ENCODE measurements around the gene CARD6.
"Not testable (repeated sequence)": the region's sequence is repeated elsewhere in the genome, so short reads cannot be mapped to it uniquely, and the experiment has no call there.

Gene CARD6, protein sequence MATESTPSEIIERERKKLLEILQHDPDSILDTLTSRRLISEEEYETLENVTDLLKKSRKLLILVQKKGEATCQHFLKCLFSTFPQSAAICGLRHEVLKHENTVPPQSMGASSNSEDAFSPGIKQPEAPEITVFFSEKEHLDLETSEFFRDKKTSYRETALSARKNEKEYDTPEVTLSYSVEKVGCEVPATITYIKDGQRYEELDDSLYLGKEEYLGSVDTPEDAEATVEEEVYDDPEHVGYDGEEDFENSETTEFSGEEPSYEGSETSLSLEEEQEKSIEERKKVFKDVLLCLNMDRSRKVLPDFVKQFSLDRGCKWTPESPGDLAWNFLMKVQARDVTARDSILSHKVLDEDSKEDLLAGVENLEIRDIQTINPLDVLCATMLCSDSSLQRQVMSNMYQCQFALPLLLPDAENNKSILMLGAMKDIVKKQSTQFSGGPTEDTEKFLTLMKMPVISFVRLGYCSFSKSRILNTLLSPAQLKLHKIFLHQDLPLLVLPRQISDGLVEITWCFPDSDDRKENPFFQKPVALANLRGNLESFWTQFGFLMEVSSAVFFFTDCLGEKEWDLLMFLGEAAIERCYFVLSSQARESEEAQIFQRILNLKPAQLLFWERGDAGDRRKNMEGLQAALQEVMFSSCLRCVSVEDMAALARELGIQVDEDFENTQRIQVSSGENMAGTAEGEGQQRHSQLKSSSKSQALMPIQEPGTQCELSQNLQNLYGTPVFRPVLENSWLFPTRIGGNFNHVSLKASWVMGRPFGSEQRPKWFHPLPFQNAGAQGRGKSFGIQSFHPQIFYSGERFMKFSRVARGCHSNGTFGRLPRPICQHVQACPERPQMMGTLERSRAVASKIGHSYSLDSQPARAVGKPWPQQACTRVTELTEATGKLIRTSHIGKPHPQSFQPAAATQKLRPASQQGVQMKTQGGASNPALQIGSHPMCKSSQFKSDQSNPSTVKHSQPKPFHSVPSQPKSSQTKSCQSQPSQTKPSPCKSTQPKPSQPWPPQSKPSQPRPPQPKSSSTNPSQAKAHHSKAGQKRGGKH

DNA sequence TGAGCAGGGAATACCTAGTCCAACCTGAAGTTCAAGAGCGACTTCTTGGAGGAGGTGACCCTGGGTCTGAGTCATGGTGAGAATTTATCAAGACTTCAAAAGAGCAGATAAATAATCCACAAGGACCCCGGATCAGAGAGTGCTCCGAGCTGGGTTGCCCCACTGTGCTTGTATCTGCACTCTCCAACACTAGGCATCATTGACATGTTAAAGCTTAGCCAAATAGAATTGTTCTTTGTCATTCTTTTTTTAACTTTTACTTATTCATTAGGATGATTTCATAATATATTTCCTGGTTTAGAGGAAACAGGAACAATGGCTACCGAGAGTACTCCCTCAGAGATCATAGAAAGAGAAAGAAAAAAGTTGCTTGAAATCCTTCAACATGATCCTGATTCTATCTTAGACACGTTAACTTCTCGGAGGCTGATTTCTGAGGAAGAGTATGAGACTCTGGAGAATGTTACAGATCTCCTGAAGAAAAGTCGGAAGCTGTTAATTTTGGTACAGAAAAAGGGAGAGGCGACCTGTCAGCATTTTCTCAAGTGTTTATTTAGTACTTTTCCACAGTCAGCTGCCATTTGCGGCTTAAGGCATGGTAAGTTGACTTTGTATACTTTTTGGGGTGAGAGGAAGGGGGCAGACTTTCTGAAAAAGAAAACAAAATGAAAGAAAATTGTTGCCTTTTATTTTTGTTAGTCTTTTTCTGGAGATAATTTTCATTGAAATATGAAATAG lies at the start of gene CARD6:
CARD6 (plus strand) TSS at position 300 of the 738 bp plus-strand sequence; CDS start at position 316, 16 bp downstream.
- no peak for DNase-seq

DNA sequence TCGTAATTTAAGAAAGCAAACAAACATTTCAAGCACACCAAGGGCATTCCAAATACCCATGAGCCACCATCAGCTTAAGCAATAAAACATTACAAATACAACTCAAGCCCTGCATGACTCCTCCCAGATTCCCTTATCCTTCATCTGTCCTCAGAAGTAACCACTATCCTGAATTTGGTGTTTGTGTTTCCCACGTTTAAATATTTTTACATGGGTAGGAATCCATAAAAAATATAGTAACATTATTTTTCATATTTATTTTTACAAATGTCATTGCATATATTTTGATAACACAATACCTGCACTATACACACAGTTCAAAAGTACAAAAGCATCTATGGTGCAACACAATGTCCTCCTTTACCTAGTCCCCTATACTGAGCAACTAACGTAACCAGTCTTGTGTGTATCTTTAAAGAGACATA lies 49.4 kb upstream of the CARD6 start:
- no peak for DNase-seq

DNA sequence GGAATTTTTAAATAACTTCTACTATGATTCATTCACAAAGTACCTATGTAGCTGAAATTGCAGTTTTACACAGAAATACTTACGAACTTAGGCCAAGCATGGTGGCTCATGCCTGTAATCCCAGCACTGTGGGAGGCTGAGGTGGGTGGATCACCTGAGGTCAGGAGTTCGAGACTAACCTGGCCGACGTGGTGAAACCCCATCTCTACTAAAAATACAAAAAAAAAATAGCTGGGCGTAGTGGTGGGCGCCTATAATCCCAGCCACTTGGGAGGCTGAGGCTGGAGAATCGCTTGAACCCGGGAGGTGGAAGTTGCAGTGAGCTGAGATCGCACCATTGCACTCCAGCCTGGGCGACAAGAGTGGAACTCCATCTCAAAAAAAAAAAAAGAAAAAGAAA lies 48.5 kb upstream of the CARD6 start:
- DNase-seq = not testable (repeated sequence)

DNA sequence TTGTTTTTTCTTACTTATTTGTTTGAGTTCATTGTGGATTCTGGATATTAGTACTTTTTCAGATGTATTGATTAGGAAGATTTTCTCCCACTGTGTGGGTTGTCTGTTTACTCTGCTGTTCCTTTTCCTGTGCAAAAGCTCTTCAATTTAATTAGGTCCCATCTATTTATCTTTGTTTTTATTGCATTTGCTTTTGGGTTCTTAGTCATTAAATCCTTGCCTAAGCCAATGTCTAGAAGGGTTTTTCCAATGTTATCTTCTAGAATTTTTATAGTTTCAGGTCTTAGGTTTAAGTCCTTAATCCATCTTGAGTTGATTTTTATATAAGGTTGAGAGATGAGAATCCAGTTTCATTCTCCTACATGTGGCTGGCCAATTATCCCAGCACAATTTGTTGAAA lies 46.8 kb upstream of the CARD6 start:
- not testable (repeated sequence) for DNase-seq

DNA sequence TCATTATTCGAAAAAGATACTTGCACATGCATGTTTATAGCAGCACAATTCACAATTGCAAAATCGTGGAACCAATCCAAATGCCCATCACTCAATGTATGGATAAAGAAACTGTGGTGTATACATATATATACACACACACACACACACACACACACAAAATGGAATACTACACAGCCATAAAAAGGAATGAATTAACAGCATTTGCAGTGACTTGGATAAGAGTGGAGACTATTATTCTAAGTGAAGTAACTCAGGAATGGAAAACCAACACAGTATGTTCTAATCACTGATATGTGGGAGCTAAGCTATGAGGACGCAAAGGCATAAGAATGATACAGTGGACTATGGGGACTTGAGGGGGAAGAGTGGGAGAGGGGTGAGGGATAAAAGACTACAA lies 46.3 kb upstream of the CARD6 start:
- DNase-seq = not testable (repeated sequence)

DNA sequence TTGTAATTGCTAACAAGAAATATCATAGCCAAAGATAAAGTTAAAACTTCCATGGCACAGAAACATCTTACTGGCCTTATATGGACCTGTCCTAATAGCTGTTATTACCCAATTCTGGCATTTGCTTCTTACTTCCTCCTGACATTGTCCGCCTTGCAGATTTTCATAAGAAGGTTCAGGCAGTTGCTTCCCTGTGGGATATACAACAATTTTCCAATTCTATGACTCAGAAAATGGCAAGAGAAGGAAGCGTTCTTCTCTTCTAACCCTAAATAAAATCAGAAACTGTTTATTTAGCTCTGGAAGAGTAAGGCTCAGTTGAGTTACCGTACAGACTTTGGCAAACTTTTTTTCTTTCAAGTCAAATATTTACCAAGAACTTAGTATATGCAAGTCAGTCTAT lies 44.7 kb upstream of the CARD6 start:
- no peak for DNase-seq

DNA sequence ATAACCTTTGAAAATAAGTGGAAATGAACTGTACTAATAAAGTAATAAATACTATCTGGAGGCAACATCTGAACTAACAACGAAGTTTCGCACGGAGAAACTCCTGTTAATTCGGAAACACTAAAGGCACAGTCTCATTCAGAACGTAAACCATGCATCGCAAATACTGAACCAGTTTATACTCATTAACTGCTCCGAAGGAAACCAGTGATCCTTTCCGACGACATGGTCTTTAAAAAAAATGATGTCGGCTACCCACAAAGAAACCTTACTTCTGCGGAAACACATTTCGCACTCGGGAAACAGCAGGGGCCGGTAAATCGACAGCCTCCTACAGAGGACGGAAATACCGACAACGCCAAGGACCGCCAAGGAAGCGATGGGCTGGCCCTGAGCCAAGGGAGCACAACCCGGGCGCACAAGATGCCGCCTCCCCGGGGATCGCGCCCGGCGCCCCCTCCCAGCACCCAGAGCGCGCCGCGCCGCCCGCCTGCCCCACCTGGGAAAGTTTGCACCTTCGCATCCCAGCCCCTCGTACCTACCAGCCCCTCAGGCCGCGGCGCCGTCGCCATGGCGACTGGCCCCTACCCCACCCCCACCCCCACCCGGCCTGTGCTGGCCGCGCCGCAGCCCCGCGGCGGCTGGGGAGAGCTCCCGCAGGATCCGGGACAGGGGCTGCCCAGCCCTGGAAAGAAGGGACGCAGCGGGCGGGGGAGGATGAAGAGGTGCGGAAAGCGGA lies 43.7 kb upstream of the CARD6 start:
- DNase-seq = no peak

DNA sequence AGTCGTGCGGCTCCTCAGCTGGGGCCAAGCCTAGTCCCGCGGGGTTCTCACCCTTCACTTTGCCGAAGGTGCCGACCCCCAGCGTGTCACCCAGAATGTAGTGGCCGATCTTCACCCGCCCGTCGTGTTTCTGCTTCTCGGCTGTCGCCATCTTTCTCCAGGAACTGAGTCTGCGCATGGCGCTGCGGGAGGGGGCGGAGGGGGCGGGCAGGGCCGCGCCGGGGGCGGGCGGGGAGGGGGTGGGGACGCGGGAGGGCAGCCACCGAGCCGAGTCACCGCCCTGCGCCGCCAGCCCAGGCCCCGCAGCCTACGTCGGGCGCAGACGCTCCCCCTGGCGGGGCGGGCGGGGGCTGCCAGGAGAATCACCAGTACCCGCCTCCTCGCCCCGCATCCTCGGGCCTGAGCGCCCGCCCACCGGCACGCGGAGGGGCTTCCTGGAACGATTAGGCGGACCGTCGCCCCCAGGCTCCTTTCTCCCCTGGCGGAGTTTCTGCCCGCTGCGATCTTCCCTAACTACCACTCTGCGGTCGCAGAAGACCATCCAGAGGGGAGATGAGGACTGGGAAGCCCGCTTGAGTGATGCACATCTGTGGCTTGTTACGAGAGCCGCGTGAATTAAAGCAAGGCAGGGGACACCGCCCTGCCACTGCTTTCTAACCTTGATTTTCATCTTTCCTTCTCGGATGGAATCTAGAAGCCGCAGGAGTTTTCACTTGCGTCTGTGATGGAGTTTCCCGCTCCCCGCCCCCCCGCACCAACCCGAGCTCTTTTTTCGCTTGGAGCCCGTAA lies 43.0 kb upstream of the CARD6 start, which contains the start of gene PRKAA1:
PRKAA1 (minus strand) TSS at position 363 of the 789 bp plus-strand sequence; CDS start at position 178, 185 bp downstream.
- no peak for DNase-seq

DNA sequence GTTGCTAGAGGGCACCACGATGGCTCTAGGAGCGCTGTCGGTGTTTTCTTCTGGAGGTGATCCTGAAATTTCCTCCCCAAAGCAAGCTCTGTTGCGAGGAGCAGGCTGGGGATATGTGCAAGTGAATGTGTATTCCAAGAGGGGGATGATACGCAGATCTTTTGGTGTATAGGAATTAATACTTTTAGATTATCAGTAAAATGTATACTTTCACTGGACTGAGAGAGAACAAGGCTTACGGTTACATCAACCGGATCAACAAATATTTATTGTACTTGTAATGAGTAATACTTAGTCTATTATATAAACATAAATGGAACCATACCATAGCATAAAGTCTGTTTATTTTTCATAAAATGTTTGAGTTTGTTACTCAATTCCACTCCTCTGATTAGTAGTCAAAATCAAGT lies 42.4 kb upstream of the CARD6 start:
- DNase-seq = no peak

DNA sequence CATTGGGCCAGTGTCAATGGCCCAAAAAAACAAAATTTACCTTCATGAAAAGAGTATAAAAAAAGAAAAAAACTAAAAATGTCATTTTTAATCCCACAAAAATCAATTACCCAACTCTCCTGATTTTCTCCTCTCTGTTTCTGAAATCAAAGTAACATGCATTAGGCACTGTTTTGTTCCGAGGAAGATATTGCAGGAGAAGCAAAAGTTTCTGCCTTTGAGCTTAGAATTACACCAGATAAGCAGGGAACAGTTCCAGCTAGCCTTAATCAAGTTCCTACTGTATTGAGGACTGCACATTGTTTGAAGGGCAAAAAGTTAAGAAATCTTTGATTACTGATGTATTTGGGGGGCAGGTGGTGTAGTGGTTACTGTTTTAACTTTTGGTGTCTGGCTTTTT lies 41.9 kb upstream of the CARD6 start:
- no peak for DNase-seq

DNA sequence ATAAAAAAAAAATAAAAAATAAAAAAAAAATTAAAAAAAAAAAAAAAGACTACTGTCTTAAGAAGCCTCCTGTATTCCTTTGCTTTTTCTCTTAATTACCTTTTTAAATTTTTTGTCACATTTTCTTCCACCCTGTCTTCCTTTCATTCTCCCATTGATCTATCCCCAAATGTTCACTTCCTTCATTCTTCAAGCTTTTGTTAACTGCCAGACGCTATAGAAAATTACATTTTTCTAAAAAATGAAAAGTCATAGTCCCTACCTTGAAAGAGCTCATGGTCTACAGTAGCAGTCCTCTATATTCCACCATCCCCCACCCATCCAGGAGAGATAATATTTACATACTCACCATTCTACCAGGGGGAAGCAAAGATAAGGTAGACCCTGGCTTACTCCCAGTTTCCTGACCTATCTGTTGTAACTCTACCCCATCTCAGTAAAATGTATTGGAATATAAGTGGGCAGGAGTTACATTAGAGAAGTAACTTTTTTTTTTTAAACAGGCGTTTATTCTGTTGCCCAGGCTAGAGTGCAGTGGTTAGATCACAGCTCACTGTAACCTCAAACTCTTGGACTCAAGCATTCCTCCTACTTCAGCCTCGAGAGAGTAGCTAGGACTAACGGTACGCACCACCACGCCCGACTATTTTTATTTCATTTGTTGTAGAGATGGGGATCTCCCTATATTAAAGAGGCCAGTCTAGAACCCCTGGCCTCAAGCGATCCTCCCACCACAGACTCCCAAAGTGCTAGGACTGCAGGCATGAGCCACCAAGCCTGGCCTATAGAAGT lies 39.2 kb upstream of the CARD6 start:
- DNase-seq = no peak

DNA sequence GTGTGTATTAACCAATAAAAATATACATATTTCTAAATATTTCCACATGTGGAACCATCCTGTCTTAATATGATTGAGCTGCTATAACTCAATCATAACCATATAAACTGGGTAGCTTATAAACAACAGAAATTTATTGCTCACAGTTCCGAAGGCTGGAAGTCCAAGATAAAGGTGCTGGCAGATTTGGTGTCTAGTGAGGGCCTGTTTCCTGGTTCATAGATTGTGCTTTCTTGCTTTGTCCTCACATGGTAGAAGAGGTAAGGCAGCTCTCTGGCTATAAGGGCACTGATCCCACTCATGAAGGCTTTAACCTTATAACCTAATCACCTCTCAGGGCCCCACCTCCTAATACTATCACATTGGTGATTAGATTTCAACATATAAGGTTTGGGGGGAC lies 29.0 kb upstream of the CARD6 start:
- no peak for DNase-seq

DNA sequence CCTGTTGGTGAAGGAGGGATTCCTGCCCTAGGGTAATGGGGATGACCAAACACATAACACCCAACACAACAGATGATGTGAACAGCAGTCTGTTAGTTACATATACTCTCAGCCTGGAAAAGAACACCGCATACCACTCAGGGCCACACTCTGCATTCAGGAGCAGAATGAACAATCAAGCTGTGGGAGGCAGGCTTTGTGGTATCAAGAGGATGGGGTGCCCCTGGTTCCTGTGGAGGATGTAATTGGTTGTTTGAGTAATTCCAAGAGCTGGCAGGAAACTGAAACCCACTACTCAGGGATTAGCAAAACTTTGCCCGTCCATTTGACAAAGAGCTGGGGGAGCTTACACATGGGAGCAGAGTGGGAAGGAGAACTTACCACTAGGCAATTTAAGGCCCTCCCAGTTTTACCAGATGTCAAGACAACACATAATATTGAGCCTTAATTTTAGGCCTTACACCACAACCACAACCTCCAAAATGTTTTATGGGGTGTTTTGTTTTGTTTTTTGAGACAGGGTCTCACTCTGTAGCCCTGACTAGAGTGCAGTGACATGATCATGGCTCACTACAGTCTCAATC lies 27.4 kb upstream of the CARD6 start:
- DNase-seq = no peak

DNA sequence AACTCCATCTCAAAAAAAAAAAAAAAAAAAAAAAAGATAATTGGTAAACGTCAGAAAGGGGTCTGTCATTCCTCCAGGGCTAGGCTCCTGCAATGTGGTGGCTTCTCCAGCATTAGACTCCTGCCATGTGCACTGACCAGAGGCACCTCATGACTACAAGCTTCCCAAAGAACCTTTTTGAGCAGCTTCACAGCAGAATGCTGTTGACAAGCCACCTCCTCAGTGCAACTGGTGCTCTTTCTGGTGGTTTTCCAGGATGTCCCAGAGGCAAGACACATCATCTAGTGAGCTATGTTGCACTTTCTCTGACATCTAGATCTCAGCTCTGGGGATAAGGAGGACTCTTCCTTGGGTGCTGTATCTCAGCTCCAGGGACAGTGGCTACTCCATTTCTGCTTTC lies 17.7 kb upstream of the CARD6 start:
- DNase-seq = no peak

DNA sequence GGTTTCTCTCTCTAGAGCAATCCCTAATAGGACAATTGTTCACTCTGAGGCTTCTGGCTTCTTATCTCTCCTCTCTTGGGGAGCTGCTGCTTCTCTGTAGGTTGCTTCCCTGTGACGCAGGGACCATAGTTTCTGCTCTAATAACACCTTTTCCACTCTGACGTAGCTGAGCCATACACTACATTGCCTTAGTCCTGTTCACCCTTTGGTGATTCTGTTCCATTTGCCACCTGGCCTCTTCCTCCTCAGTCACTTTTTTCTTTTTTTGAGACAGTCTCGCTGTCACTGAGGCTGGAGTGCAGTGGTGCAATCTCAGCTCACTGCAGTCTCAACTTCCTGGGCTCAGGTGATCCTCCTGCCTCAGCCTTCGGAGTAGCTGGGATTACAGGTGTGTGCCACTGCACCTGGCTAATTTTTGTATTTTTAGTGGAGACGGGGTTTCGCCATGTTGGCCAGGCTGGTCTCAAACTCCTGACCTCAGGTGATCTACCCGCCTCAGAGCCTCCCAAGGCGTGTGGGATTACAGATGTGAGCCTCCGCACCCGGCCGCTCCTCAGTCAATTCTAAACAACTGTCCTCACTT lies 15.6 kb upstream of the CARD6 start:
- not testable (repeated sequence) for DNase-seq

DNA sequence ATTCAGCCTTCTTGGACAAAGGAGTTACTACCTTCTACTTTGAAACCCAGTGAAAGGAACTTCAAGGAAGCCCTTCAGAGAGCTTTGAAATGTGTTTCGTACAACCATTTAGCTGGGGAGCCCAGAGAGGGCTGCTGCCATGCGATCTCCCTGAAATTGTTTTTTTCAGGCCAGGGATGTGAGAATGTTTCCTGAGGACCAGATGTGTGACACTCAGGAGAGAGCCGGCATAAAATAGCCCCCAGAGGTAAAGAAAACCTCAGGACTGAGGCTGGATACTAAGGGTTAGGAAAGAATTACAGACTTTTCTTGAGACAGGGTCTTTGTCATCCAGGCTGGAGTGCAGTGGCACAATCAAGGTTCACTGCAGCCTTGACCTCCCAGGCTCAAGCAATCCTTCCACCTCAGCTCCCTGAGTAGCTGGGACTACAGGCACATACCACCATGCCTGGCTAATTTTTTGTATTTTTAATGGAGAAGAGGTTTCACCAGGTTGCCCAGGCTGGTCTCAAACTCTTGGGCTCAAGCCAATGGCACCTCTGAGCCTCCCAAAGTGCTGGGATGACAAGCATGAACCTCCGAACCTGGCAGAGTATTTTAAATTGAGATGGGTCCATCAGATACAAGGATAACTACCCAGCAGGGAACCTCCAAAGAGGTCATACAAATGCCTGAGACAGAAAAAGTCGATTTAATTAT lies 14.5 kb upstream of the CARD6 start:
- no peak for DNase-seq

DNA sequence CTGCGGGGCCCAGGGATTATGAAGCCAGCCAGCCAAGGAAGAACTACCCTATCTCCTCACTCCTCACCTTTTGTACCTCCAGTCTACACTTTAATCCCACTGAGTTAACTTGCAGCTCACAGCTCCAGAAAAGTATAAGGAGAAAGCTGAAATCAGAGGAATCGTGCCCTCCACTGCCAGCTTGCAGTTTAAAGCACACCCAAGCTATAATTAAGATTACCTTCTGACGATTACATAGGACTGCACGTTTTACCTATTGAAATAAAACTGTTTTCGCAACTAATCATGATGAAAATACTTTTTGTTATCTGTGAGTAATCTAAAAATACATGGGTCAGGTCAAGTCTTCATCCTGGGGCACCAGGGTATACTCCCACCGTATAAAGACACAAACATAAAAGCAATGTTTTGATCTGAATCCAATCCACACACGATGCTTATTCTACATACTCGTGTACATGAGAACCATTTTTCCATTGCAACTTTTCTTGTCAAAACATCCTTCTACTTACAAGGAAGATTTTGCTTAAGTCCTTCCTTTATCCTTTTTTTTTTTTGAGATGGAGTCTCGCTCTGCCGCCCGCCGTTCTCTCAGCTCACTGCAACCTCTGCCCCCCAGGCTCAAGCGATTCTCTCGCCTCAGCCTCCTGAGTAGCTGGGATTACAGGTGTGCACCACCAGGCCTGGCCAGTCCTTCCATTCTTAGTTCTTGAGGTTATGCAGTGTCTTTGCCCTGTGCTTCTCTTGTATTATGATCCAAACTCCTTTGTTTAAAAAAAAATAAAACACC lies 13.8 kb upstream of the CARD6 start:
- DNase-seq = no peak
